GDM1 (cell line): ENCODE data around the gene FBLN2.
"Not testable (repeated sequence)": the region's sequence is repeated elsewhere in the genome, so short reads cannot be mapped to it uniquely, and the experiment has no call there.

Experiments used
- DNase-seq: peaks from one replicate; lab custom pipeline; 2025; lab: John Stamatoyannopoulos, UW

FBLN2 gene

DNA sequence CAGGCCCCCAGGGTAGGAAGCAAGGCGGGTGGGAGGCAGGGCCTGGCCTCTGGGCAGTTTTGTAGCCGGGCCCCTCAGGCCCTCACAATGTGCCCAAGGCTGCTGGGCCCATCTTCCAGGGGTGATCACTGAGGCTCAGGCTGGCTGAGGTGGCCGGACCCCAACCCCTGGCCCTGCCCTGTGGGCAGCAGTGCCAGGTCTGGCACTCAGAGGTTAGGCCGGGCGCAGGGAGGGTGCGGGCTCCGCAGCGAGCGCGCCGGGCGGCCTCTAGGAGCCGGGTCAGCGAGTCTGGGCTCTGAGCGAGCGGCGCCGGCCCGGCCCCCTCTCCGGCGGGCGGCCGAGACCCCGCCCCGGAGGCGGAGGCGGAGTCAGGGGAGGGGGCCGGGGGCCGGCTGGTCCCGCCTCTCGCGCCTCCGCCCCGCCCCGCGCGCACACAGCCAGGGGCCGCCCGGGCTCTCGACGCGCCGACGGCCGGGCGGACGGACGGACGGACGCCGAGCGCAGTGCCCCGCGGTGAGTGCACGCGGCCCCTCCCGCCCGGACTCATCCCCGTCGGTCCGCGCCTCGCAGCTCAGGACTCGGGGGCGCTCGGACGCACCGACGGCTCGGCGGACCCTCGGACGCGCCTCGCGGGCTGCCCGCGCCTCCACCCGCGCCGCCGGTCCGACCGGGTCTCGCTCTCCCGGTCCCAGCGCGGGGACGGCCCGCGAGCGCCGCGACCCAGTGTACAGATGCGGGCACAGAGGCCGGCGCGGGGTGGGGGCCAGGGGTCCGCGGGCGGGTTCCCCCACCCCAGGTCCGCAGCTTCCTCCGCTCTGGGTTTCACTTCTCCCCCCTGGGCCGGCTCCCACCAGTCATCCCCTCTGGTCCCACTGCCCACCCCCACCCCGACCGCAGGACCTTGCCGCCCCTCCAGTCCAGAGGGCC lies at the start of gene FBLN2:
FBLN2 (plus strand) TSS at position 430 of the 927 bp plus-strand sequence. CDS start 21,231 bp downstream, outside the sequence.
- no peak for DNase-seq

DNA sequence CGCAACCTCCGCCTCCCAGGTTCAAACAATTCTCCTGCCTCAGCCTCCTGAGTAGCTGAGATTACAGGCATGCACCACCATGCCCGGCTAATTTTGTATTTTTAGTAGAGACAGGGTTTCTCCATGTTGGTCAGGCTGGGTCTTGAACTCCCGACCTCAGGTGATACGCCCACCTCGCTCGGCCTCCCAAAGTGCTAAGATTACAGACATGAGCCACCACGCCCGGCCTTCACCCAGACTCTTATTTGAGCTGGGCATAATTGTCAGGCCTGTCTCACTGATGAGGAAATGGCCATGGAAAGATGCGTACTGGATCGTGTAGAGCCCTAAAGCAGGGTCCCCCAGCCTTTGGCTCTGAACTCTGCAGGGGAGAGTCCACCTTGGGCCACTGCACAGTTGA lies 49.7 kb upstream of the FBLN2 start:
- DNase-seq: not testable (repeated sequence)

DNA sequence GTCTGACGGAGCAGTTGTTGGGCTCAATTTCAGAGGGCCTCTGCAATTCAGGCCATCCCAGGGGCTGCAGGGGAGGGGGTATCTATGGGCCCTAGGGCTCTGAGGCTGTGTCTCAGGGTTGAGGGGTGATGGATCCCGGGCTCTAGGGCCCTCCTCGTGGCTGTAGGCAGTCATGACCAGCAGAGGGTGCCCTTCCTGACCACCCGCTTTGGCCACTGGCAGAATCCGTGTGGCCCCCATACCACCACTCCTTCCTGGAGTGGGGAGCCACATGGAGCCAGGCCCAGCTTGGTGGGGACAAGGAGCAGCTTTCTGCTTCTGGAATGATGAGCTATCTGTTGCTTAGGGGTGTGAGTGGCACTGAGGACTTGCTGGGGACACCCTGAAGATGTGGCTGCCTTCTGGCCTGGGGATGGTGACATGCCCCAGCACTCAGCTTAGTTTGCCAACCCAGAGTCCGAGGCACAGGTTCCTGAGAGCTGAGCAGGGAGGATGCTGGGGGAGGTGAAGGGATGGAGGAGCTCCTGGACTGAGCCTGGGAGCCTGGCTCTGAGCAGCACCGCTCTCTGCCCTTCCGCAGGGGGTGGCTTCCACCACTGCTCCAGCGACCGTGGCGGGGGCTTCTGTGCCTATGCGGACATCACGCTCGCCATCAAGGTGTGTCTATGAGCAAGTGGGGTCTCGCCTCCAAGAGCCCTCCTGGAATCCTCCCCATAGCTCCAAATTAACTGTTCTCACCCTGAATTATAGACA lies 48.6 kb upstream of the FBLN2 start:
- no peak for DNase-seq

DNA sequence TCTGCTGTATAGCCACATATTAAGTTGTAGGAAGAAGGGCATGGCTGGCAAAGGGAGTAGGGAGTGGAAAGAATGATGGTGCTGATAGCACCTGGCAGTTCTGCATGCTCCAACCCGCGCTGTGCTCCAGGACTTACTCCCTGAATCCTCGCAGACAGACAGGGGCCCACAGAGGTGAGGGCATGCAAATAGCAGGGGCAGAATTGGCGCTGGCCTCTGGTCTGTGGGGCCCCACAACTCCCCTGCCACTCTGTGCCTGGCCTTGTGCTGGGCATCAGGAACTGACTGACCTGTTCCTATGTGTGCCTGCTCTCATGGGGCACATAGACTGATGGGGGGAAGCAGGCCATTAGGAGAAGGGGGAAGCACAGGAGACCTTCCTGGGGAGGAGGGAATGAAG lies 47.9 kb upstream of the FBLN2 start:
- DNase-seq: no peak

DNA sequence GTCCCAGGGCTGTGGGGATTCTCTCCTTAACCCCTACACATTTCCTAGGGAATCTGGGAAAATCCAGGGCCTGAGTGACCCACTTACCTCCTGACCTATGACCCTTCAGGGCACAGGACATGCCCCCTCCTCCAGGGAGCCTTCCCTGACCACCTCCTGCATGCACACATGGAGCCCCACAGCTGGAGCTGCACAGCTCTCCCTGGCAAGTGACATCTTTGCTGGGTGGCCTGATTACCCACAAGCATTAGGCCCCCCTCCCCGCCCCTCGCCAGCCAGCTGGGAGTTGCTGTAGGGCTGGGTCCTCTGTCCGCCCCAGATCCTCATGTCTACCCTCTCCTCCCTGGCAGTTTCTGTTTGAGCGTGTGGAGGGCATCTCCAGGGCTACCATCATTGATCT lies 47.4 kb upstream of the FBLN2 start:
- DNase-seq: no peak

DNA sequence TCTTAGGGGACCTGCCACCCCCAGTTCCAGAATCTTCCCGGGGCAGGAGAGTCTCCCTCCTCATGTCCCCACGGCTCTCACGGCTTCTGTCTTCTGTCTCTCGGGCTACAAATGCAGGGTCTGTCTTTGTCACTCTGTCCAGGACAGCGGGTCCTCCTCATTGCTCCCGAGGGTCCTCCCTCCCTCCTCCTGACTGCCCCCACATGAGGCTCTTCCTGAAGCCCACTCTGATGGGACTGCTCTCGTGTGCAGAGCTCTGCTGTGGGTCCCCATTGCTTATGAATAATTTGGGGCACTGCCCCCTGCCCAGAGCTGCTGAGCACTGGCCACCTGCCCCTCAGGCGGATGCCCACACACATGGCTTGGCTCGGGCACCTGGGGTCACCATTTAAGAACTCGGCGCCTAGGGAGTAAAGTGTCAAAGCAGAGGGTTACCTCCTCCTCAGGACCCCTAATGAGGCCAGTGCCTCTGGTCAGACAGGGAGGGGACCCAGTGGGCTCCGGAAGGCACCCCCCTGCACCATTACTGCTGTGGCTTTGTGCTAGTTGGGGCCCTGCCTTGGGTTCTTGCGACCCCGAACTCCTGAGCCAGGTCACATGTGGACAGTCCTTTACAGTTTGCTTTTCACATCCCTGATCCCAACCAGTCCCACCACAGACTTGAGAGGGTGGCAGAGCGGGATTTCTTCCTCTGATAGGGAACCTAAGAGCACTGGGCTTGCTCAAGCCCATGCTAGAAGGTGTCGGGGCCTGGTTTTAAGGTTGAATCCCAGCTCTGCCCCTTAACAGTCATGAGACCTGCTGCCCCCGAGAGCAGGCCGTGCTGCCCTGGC lies 46.8 kb upstream of the FBLN2 start:
- DNase-seq: no peak

DNA sequence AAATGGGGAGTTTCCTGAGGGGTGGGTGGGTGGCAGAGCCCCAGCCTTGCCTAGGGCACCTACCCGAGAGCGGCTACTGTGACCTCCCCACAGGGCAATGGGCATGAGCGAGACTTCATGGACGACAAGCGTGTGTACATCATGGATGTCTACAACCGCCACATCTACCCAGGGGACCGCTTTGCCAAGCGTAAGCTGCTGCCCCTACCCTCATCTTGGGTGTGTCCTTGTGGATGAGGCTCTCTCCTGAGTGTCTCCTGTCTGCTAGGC lies 46.2 kb upstream of the FBLN2 start:
- DNase-seq: no peak

DNA sequence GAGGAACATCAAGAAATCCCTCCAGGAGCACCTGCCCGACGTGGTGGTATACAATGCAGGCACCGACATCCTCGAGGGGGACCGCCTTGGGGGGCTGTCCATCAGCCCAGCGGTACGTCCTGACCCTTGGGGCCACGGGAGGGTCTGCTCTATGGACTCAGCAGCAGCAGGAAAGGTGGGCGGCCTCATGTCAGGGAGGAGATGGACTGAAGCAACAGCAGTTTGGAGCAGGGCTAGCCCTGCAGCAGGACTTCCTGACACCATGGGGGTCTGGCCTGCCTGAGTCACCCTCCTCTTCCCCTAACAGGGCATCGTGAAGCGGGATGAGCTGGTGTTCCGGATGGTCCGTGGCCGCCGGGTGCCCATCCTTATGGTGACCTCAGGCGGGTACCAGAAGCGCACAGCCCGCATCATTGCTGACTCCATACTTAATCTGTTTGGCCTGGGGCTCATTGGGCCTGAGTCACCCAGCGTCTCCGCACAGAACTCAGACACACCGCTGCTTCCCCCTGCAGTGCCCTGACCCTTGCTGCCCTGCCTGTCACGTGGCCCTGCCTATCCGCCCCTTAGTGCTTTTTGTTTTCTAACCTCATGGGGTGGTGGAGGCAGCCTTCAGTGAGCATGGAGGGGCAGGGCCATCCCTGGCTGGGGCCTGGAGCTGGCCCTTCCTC lies 44.6 kb upstream of the FBLN2 start:
- no peak for DNase-seq

DNA sequence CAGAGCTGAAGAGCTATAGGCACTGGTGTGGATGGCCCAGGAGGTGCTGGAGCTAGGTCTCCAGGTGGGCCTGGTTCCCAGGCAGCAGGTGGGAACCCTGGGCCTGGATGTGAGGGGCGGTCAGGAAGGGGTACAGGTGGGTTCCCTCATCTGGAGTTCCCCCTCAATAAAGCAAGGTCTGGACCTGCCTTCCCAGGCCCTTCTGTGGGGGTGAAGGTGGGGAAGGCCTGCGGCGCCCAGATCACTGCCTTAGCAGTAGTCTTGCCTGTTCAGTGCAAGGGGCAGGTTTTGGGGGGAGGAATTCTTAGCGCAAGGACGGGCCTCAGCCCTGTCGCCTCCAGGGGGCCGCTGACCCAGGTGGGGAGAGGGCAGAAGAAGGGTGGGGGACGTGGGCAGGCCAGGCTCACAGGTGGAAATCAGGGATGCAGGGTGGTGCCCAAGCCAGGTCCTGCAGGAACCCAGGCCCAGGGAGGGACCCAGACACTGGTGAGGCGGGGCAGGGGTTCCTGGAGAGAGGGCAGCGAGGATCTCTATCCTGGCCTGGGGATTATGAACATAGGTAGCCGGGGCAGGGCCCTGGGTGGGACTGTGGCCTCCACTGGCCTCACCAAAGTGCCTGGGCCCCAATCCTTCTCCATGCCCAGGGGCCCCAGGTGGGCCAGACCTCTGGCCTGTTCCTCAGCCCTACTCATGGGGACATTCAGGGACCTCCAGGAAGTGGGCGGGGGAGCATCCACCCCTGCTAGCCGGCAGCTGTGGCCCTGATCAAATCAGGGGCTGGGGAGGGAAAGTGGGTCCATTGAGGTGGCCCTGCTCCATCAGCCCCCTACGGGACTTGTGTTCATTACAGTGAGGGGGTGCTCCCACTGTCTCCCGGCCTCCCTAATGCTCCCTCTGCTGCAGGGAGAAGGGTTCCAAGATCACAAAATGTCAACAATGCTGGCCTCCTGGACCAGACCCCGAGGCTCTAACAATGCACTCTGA lies 43.5 kb upstream of the FBLN2 start:
- DNase-seq: no peak

DNA sequence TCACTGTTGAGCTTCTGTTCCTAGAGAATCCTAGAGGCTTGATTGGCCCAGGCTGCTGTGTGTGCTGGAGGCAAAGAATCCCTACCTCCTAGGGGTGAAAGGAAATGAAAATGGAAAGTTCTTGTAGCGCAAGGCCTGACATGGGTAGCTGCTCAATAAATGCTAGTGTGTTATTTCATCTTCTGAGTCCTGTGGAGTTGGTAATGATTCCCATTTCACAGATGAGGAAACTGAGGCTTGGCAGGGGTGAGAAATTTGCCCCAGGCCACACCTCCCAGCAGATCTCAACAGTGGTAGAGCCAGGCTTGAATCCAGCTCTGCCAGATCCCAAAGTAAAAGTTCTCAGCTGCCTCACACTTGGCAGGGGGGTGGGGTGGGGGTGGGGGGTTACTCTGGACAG lies 42.7 kb upstream of the FBLN2 start:
- no peak for DNase-seq

DNA sequence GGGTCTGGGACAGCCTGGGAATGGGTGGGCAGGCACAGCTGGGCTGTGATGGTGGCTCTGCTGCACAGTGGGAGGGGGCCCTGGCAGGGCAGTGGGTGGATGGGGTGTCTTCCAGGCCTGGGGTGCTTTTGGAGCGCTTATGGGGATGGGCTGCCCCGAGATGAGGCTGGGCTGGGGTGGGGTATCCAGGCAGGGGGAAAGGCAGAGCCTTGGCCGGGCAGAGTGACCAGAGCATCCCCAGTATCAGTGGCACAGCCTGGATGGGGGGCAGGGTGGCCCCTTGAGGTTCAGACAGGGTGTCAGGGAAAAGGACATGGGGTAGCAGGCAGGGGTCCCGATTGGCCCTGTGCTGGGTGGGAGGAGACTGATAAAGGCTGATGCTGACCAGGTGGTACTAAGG lies 42.2 kb upstream of the FBLN2 start:
- no peak for DNase-seq

DNA sequence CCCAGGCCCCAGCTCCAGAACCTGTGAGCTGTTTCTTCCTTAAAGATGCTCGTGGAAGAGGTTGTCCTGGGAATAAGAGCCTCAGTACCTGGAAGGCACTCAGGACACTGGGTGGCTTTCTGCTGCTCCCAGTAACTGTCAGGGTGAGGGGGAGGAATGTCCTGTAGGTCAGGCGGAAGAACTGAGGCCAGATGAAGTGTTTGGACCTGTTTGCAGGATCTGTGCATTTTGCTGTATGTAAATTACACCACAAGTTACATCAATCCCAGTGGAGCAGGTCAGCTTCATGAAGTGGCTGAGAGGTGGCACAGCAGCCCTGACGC lies 41.7 kb upstream of the FBLN2 start:
- no peak for DNase-seq

DNA sequence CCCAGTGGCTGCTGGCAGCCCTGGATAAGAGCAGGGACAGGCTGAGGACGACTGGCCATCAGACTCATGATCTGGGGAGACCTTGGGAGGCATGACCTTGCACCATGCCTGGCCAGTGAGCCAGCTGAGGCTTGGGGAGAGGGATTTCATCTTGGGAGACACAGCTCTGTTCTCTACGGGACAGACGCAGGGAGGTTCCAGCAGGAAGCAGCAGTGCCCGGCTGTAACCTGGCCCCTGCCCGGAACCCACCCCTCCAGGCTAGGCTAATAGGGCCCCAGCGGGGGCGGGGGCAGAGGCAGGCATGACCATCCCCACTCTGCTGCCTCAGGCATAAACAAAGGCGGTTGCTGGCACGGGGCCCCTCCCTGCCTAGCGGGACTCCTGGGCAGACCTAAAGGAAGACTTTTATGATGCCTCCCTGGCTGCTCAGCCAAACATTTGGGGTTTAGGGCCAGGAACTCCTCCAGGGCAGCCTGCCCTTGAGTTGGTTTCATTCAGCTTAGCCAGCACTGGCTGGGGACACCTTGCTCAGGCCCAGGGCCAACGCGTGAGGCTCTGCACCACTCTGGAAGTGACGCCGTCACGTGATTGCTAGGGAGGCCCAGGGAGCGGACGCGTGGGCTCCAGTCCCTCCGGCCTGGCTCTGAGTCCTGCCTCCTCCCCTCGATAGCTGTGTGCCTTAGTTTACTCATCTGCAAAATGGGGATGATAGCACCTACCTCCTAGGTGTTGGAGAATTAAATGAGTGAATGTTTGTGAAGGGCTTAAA lies 41.2 kb upstream of the FBLN2 start:
- no peak for DNase-seq

DNA sequence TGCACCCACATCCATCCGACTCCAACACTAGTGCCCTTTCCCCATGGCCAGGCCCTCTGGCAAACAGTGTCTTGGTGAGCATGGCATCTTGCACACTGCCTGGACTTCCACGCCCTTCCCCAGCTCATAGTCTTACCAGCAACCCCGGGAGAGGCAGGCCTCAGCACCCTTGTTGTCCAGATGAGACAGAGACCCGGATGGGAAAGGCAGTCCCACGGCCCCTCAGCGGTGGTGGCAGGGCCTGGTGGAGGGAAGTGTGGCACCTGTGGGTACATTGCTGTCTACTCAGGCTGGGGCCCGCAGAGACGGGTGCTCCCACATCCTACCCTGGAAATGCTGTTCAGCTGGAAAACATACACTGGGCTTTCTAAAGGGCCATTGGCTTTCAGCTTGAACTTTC lies 40.4 kb upstream of the FBLN2 start:
- DNase-seq: no peak

DNA sequence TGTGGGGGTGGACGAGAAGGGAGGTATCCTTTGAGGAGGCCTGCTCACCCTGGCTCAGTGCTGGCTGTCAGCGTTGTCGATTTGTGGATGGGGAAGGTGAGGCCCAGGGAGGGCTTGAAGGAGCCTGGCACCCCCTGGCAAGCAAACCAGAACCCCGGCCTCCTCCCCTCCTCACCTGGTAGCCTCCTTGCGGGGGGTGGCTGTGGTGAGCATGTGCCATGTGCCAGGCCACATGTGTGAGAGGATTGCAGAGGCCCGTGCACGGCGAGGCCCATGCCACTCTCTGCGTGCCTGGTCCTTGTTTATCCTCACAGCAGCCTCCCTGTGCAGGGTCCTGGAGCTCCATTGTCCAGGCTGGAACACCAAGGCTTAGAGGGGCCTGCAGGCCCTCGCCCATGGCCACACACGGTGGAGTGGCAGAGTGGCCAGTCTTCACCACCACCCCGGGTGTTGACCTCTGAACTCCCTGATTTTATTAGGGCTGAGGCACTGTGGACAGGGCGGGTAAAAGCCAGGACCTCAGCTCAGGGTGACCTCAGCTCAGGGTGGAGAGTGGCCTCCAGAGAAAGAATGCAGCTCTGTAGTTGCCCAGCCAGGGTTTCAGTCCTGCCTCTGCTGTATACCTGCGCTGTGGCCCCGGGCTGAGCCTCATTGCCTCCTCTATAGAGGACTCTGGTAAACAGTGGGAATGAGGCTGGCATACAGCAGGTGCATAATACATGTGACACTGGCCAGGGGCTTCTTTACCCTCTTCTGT lies 39.7 kb upstream of the FBLN2 start:
- DNase-seq: no peak

DNA sequence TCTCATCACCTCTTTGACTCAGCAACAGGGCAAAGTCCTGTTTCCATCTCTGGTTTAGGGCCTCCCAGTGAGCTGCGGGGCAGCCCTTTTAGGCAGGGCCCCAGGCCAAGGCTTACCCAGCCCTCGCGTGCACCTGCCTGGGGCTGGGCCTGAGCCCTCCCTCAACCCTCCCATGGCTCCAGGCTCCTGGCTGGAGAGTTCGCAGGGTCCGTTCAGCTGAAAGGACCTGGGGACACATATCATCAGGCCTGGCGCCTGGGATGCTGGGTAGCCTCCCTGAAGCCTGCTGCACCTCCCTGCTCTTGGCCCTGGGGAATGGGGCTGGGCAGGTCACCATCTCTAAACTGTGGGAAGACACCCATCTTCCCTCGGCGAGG lies 39.1 kb upstream of the FBLN2 start:
- DNase-seq: no peak

DNA sequence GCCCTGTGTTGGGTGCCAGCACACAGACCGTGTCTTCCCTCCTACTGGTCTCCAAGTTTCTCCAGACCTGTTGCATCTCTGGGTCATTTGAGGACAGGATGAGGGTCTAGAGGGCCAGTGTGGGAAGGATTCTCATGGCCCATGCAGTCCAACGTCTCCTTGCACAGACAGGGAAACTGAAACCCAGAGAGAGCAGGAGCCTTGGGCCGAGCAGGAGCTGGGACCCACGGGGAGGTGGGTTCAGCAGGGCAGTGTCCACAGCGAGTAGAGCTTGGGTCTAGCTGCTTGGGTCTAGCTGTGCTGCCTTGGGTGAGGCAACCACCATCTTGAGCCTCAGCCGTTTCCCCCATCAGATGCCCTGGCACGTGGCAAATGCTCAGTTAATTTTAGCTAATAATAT lies 36.5 kb upstream of the FBLN2 start:
- DNase-seq: no peak

DNA sequence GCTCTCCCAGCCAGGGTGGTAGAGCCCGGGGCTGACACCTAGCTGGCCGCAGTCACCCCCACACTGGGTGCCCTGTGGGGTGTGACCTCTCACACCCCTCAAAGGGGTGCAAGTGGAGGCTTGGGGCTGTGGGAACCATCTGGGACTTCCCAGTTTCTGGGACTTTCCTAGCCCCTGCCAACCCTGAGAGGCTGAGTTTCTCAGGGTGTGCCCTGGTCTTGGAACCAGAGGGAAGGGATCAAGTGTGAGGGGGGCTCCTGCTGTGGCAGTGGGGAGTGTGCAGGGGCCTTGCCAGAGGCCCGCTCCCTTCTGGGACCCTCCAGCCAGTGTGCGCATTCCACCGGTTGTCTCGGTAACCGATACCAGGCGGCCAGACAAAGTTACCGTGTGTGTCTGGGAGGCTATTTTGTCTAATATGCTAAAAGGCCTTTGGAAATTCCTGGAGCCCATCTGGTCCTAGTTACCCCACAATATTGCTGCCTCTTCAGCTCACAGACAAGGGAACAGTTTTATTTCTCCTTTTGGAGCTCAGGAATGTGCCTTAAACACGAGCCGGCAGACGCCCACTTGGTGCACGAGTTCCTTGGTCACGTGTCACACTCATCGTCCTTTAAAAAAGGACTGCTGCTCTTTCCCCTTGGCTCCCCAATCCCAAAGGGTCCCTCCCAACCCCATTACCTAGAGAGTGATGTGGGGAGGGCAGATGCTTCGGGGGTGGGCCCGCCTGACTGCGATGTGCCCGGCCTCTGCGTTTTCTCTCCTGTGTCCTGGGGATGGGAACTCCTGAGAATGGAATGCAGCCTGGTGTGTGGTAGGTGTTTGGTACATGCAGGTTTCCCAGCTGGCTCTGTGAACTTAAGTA lies 35.6 kb upstream of the FBLN2 start:
- DNase-seq: no peak
